Measurements from ENCODE around the gene ANGEL1.

DNA sequence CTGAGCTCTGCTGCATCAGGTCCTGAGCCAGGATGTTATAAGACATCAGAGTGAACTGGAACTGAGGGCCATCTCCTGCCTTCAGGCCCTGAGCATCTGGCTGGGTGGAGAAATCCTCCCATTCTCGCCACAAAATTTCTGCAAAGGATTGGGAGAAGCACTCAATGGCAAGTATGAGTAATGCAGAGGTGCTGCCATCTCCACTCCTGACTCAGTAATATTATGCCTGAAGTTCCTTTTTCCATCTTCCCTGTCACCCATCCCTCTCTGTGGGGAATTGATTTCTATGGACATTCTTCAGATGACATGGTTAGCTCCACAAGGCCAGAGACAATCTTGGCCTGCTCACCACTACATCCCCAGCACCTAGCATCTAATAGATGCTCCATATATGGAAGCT, 4.7 kb downstream of the ANGEL1 start:
- TF ChIP-seq, protein P1, sequence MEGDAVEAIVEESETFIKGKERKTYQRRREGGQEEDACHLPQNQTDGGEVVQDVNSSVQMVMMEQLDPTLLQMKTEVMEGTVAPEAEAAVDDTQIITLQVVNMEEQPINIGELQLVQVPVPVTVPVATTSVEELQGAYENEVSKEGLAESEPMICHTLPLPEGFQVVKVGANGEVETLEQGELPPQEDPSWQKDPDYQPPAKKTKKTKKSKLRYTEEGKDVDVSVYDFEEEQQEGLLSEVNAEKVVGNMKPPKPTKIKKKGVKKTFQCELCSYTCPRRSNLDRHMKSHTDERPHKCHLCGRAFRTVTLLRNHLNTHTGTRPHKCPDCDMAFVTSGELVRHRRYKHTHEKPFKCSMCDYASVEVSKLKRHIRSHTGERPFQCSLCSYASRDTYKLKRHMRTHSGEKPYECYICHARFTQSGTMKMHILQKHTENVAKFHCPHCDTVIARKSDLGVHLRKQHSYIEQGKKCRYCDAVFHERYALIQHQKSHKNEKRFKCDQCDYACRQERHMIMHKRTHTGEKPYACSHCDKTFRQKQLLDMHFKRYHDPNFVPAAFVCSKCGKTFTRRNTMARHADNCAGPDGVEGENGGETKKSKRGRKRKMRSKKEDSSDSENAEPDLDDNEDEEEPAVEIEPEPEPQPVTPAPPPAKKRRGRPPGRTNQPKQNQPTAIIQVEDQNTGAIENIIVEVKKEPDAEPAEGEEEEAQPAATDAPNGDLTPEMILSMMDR (CRISPR knock-in tag; IDR thresholded peaks at IDR 0.05), result no peak
- TF ChIP-seq CC2D1A (CRISPR knock-in tag; IDR thresholded peaks at IDR 0.05) (no peak), MYC (CRISPR knock-in tag; IDR thresholded peaks at IDR 0.05; ENCODE audit: borderline replicate concordance) (no peak), ZNF335 (CRISPR knock-in tag; IDR thresholded peaks at IDR 0.05) (no peak), ATF7 (IDR thresholded peaks at IDR 0.05) (no peak), ATF7 (CRISPR knock-in tag; IDR thresholded peaks at IDR 0.05) (no peak), SIN3A (IDR thresholded peaks at IDR 0.05; ENCODE audit: borderline replicate concordance, low read depth, low read length) (no peak), TCF7 (IDR thresholded peaks at IDR 0.05; ENCODE audit: low read depth) (no peak), ZNF34 (CRISPR knock-in tag; IDR thresholded peaks at IDR 0.05; ENCODE audit: borderline replicate concordance) (no peak), HCFC1 (IDR thresholded peaks at IDR 0.05; ENCODE audit: low read depth, low read length) (no peak), FIP1L1 (IDR thresholded peaks at IDR 0.05; ENCODE audit: borderline replicate concordance, insufficient read depth, low read depth, low read length) (no peak)
- TF ChIP-seq, protein P2, sequence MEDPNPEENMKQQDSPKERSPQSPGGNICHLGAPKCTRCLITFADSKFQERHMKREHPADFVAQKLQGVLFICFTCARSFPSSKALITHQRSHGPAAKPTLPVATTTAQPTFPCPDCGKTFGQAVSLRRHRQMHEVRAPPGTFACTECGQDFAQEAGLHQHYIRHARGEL (CRISPR knock-in tag; IDR thresholded peaks at IDR 0.05), result no peak
- TF ChIP-seq, protein P3, sequence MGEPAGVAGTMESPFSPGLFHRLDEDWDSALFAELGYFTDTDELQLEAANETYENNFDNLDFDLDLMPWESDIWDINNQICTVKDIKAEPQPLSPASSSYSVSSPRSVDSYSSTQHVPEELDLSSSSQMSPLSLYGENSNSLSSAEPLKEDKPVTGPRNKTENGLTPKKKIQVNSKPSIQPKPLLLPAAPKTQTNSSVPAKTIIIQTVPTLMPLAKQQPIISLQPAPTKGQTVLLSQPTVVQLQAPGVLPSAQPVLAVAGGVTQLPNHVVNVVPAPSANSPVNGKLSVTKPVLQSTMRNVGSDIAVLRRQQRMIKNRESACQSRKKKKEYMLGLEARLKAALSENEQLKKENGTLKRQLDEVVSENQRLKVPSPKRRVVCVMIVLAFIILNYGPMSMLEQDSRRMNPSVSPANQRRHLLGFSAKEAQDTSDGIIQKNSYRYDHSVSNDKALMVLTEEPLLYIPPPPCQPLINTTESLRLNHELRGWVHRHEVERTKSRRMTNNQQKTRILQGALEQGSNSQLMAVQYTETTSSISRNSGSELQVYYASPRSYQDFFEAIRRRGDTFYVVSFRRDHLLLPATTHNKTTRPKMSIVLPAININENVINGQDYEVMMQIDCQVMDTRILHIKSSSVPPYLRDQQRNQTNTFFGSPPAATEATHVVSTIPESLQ (CRISPR knock-in tag; conservative IDR thresholded peaks at IDR 0.05), result no peak
- TF ChIP-seq, protein P4, sequence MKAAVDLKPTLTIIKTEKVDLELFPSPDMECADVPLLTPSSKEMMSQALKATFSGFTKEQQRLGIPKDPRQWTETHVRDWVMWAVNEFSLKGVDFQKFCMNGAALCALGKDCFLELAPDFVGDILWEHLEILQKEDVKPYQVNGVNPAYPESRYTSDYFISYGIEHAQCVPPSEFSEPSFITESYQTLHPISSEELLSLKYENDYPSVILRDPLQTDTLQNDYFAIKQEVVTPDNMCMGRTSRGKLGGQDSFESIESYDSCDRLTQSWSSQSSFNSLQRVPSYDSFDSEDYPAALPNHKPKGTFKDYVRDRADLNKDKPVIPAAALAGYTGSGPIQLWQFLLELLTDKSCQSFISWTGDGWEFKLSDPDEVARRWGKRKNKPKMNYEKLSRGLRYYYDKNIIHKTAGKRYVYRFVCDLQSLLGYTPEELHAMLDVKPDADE (CRISPR knock-in tag; IDR thresholded peaks at IDR 0.05), result no peak

Data from HepG2 (cell line).